ENCODE measurements around the gene LEFTY1. TPM values are rescaled to one million over a fixed set of nuclear protein-coding genes. Genes with fewer than 3 reads are reported as not detected.

The LEFTY1 gene
- total RNA-seq, 1 experiment from 2014 or later, result not detected

DNA sequence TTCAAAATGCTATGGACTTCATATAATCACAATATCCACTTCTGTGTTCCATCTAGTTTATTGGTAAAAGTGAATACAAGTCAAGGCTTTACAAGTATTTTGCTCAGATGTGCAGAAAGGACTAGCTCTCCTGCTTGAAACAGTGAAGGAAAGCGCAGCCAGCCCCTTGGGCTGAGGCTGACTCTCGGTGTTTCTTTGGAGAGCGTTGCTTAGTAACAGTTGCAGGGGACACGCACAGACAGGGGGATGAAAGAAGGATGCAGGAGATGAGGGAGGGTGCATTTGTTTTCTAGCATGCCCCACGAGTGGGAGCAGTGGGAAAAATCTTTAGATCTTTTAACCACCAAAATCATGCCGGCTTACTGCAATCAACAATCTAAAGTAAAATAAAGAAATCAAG is 26.0 kb upstream of the LEFTY1 start:
- TF ChIP-seq TCF7L2 (IDR thresholded peaks at IDR 0.05; ENCODE audit: low read depth, low read length) (no peak), POLR2AphosphoS5 (IDR thresholded peaks at IDR 0.05; ENCODE audit: low read depth, low read length) (no peak), SIN3A (IDR thresholded peaks at IDR 0.05; ENCODE audit: borderline replicate concordance, insufficient read depth, low read depth, low read length) (no peak)
- TF ChIP-seq, protein P1, sequence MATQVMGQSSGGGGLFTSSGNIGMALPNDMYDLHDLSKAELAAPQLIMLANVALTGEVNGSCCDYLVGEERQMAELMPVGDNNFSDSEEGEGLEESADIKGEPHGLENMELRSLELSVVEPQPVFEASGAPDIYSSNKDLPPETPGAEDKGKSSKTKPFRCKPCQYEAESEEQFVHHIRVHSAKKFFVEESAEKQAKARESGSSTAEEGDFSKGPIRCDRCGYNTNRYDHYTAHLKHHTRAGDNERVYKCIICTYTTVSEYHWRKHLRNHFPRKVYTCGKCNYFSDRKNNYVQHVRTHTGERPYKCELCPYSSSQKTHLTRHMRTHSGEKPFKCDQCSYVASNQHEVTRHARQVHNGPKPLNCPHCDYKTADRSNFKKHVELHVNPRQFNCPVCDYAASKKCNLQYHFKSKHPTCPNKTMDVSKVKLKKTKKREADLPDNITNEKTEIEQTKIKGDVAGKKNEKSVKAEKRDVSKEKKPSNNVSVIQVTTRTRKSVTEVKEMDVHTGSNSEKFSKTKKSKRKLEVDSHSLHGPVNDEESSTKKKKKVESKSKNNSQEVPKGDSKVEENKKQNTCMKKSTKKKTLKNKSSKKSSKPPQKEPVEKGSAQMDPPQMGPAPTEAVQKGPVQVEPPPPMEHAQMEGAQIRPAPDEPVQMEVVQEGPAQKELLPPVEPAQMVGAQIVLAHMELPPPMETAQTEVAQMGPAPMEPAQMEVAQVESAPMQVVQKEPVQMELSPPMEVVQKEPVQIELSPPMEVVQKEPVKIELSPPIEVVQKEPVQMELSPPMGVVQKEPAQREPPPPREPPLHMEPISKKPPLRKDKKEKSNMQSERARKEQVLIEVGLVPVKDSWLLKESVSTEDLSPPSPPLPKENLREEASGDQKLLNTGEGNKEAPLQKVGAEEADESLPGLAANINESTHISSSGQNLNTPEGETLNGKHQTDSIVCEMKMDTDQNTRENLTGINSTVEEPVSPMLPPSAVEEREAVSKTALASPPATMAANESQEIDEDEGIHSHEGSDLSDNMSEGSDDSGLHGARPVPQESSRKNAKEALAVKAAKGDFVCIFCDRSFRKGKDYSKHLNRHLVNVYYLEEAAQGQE (IDR thresholded peaks at IDR 0.05; ENCODE audit: insufficient read depth in 1 of 2, low read depth in 2 of 2, low read length in 1 of 2), result no peak
- TF ChIP-seq, protein P2, sequence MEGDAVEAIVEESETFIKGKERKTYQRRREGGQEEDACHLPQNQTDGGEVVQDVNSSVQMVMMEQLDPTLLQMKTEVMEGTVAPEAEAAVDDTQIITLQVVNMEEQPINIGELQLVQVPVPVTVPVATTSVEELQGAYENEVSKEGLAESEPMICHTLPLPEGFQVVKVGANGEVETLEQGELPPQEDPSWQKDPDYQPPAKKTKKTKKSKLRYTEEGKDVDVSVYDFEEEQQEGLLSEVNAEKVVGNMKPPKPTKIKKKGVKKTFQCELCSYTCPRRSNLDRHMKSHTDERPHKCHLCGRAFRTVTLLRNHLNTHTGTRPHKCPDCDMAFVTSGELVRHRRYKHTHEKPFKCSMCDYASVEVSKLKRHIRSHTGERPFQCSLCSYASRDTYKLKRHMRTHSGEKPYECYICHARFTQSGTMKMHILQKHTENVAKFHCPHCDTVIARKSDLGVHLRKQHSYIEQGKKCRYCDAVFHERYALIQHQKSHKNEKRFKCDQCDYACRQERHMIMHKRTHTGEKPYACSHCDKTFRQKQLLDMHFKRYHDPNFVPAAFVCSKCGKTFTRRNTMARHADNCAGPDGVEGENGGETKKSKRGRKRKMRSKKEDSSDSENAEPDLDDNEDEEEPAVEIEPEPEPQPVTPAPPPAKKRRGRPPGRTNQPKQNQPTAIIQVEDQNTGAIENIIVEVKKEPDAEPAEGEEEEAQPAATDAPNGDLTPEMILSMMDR (IDR thresholded peaks at IDR 0.05), result no peak
- no TSS peak for BruUV-seq (replicated peaks)
- no peaks in the 10 kb centered on the region for H3K36me3 ChIP-seq (ENCODE audit: control insufficient read depth, insufficient read depth, low read length)
- in situ Hi-C loops (cut with HindIII; ENCODE audit: low pct_unique_long_range_greater_than_20kb, low sequenced_read_pairs), result no loop called here
- ChIA-PET CTCF (no interaction called here), POLR2A (no interaction called here)
- H3K4me3 ChIP-seq (ENCODE audit: low read depth in 2 of 2, low read length in 2 of 2), result no peak overlapping the region
- DNase-seq (ENCODE audit: low read depth, low spot score) (no peak), ATAC-seq (no peak)
- intact Hi-C loops (cut with micrococcal nuclease; ENCODE audit: unreplicated experiment), result loop anchor here (10.0 kb wide), 1 partner anchor 60 kb away; no protein-coding TSS in a partner anchor
- no peaks in the 10 kb centered on the region for H3K9me3 ChIP-seq (ENCODE audit: control insufficient read depth, insufficient read depth, low read depth, low read length)
- H3K4me1 ChIP-seq (ENCODE audit: control insufficient read depth, insufficient read depth, low read length), result no peaks in the 10 kb centered on the region
- H3K27me3 ChIP-seq (ENCODE audit: control insufficient read depth, insufficient read depth, low read length), result no peaks in the 10 kb centered on the region
- no peak overlapping the region for H3K27ac ChIP-seq (ENCODE audit: low read length)

DNA sequence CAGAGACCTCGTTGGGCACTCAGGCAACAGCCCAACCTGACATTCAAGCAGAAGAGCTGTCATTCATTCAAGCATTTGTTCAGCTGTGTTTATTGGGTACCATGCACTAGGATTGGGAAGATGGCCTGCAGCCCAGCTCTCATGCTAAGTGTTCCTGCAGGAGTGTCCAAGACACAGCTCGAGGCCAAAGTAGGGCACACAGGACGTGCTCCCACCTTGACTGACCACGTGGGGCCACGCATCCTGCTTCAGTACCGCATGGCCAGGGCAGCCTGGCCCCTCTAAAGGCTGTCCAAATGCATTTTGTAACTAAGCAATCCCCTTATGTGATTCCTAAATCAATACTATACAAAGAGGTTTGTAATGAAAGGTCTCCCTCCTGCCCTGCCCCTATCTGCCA is 25.4 kb upstream of the LEFTY1 start:
- ATAC-seq (no peak), DNase-seq (ENCODE audit: low read depth, low spot score) (no peak)
- no TSS peak for BruUV-seq (replicated peaks)
- POLR2A ChIA-PET, result interaction anchor here (1.2 kb wide), 1 partner anchor 9 kb away, joined by 5 read pairs; the partner anchor contains the start of gene PYCR2
- no peak overlapping the region for H3K4me3 ChIP-seq (ENCODE audit: low read depth in 2 of 2, low read length in 2 of 2)
- H3K9me3 ChIP-seq (ENCODE audit: control insufficient read depth, insufficient read depth, low read depth, low read length), result no peaks in the 10 kb centered on the region
- CTCF ChIA-PET, result no interaction called here
- H3K36me3 ChIP-seq (ENCODE audit: control insufficient read depth, insufficient read depth, low read length), result no peaks in the 10 kb centered on the region
- H3K27me3 ChIP-seq (ENCODE audit: control insufficient read depth, insufficient read depth, low read length), result no peaks in the 10 kb centered on the region
- TF ChIP-seq SIN3A (IDR thresholded peaks at IDR 0.05; ENCODE audit: borderline replicate concordance, insufficient read depth, low read depth, low read length), result no peak
- no peak for TF ChIP-seq POLR2AphosphoS5 (IDR thresholded peaks at IDR 0.05; ENCODE audit: low read depth, low read length)
- TF ChIP-seq, protein P1 (IDR thresholded peaks at IDR 0.05; ENCODE audit: insufficient read depth in 1 of 2, low read depth in 2 of 2, low read length in 1 of 2), result no peak
- TF ChIP-seq TCF7L2 (IDR thresholded peaks at IDR 0.05; ENCODE audit: low read depth, low read length), result no peak
- TF ChIP-seq, protein P2 (IDR thresholded peaks at IDR 0.05), result no peak
- in situ Hi-C loops (cut with HindIII; ENCODE audit: low pct_unique_long_range_greater_than_20kb, low sequenced_read_pairs) (no loop called here), intact Hi-C loops (cut with micrococcal nuclease; ENCODE audit: unreplicated experiment) (loop anchor here (10.0 kb wide), 1 partner anchor 60 kb away; no protein-coding TSS in a partner anchor)
- H3K4me1 ChIP-seq (ENCODE audit: control insufficient read depth, insufficient read depth, low read length), result no peaks in the 10 kb centered on the region
- H3K27ac ChIP-seq (ENCODE audit: low read length), result no peak overlapping the region

Measured in Panc1 (cell line).